Gastrocnemius medialis (tissue), 4 donors: Measurements from ENCODE around the gene CCDC110.

Experiments
- CTCF ChIP-seq, 5 experiments: fragments of 450-650 bp in 3 of 5; fragments of 200-600 bp in 2 of 5; sonication (generic) in 2 of 5; IDR thresholded peaks in 4 of 5; conservative IDR thresholded peaks in 1 of 5; 1 replicate in 4 of 5; 2 replicates in 1 of 5; pipeline ENCODE4 v1.5.1; 2016 to 2019; ENCODE audit warnings: antibody characterized with exemption in 5 of 5, mild to moderate bottlenecking in 3 of 5, moderate library complexity in 3 of 5
- POLR2A ChIP-seq, 2 donors: fragments of 450-650 bp; IDR thresholded peaks; one replicate each; pipeline ENCODE4 v1.6.1; 2017; ENCODE audit warnings: antibody characterized with exemption in 2 of 2, mild to moderate bottlenecking in 2 of 2, moderate library complexity in 2 of 2

- TF ChIP-seq CTCF (IDR thresholded peaks at IDR 0.05 in 4 of 5, conservative IDR thresholded peaks at IDR 0.05 in 1 of 5), result no peak
- TF ChIP-seq POLR2A (IDR thresholded peaks at IDR 0.05), result no peak
Measured at GRCh38 chr4:185396724-185397385, 74.7 kb downstream of the CCDC110 start, which contains the start of gene ANKRD37.
